Measurements from ENCODE around the gene IL17C.
A peak's percentile ranks its signal among the peaks of the same experiment; 100 is the strongest.

The IL17C gene

DNA sequence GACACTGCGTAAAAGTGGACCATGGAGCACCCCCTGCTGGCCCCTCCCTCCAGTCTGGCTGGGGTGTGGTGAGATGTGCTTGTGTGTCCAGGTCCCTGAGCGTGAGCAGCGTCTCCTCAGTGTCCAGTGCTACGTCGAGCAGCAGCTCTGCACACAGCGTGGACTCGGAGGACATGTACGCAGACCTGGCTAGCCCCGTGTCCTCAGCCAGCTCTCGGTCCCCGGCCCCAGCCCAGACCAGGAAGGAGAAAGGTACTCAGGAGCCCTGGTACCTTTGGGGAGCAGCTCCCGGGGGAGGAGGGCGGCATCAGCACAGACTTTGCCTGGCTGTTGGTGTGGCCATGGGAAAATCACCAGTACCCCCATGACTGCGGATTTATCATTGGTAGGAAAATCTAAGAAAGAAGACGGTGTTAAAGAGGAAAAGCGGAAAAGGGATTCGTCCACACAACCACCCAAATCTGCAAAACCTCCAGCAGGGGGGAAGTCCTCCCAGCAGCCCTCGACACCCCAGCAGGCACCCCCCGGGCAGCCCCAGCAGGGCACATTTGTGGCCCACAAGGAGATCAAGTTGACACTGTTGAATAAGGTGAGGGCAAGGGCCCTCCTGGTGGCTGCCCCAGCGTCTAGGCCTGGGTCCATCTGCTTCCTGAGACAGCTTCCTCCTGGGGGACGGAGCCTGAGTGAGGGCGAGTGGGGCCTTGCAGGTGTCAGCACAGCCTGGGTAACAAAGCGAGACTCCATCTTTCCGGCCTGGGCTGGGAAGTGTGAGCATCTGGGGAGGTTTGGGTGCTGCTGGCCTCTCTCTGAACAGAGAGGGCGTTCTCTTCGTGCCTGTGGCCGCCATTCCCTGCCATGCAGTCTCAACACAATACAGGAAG is 10.6 kb upstream of the IL17C start:
- no peak for DNase-seq (ENCODE audit: low spot score)

DNA sequence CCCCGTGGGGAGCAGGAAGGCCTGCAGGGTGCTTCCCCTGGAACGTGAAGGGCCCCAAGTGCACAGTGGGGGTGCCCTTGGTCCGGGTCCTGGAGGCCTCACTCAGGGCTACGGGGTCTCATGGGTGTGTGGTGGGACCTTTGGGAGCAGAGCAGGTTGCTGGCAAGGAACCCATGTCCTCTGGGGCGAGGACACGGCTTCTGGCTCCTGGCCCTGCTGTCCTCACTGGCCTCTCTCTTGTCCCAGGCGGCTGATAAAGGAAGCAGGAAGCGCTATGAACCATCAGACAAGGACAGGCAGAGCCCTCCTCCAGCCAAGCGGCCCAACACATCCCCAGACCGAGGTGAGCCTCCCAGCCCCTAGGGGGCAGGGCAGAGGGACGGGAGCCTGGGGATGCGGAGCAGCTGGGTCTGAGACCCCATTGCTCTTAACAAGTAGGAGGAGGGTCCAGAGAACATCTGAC is 9.8 kb upstream of the IL17C start:
- DNase-seq (ENCODE audit: low spot score), result peak; percentile 97

- DNase-seq (ENCODE audit: low spot score), result no peak
Measured at GRCh38 chr16:88629835-88630234, 8.5 kb upstream of the IL17C start.

DNA sequence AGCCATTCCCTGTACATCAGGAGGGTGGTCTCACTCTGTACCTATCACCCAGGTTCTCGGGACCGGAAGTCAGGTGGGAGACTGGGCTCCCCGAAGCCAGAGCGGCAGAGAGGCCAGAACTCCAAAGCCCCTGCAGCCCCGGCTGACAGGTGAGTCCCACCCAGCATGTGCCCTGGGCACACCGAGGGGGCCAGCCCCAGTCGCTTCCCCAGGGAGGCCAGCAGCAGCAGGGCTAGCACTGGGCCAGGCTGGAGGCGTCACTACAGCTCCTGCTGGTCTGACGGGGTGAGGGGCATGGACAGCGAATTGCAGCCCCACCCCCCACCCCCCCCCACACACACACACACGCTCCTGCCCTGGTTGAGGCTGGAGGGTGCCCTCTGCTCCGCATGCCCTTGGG is 7.9 kb upstream of the IL17C start:
- DNase-seq (ENCODE audit: low spot score), result no peak

- DNase-seq (ENCODE audit: low spot score), result no peak
Measured at GRCh38 chr16:88630941-88631340, 7.4 kb upstream of the IL17C start.

GRCh38 chr16:88631384-88631783 is 7.0 kb upstream of the IL17C start:
- no peak for DNase-seq (ENCODE audit: low spot score)

GRCh38 chr16:88631920-88632586 is 6.3 kb upstream of the IL17C start:
- no peak for DNase-seq (ENCODE audit: low spot score)

DNA sequence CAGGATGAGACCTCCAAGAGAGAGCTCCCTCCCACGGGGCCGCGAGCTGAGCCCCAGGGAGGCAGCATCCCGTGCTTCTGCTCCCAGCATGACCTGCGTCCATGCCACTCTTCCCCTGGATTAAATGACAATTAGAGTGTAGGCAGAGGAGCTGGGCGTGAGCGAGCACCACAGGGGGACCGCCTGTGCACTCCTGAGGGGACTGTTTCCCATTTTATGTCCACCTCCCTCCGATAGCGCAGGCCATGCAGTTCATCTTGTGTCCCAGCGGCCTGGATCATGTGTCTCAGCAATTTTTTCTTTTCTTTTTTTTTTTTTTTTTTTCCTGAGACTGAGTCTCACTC is 5.8 kb upstream of the IL17C start:
- no peak for DNase-seq (ENCODE audit: low spot score)

DNA sequence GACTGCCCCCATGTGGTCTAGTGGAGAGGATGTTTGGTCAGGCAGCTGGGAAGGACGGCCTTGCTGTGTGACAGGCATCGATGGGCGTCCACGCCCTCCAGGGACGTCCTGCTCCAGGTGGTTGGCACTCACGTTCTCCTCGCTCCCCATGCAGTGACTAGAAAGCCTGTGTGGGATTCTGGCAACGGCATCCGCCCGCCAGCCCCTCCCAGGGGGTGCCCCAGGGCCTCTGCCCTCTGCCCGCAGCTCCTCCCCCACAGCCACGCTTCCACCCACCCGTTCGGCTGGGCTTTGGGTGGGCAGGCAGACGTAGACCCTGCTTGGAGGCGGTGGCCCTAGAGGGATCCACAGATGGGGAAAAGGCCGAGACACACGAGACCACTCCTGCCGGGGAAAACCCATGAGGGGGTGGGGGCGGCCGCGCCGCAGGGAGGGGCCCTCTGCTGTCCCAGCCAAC is 4.7 kb upstream of the IL17C start:
- peak; percentile 90 for DNase-seq (ENCODE audit: low spot score)

GRCh38 chr16:88634141-88634993 is 4.0 kb upstream of the IL17C start:
- DNase-seq (ENCODE audit: low spot score), result no peak

DNA sequence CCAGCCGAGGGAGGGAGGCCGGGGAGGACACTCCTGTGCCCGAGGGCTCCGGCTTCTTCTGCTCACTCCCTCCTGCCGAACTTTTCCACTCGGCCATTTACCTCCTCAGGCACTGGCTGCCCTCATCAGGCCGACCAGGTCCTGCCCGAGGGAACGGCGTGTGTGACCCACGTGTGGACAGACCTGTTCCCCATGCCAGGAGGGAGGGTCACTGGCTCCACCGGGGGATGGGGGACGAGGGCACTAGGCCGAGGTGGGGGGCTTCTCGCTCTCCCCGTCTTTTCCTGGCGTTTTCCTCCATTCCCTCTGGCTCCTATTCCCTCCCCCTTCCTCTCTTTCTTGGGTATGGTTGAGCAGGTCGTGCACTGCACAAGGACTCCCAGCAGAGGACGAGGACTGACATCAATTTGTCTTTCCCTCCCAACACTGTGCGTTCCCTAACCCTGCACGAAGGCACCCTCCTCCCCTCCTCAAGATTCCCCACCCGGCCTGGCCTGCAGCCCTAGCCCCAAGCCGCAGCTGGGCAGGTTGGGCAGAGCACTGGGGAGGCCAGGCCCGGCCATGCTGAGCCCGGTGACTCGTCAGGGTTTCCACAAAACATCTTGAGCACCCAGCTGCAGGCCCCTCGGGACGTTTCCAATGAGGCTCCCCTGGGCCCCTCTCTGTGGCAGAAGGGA is 3.2 kb upstream of the IL17C start:
- DNase-seq (ENCODE audit: low spot score), result no peak

DNA sequence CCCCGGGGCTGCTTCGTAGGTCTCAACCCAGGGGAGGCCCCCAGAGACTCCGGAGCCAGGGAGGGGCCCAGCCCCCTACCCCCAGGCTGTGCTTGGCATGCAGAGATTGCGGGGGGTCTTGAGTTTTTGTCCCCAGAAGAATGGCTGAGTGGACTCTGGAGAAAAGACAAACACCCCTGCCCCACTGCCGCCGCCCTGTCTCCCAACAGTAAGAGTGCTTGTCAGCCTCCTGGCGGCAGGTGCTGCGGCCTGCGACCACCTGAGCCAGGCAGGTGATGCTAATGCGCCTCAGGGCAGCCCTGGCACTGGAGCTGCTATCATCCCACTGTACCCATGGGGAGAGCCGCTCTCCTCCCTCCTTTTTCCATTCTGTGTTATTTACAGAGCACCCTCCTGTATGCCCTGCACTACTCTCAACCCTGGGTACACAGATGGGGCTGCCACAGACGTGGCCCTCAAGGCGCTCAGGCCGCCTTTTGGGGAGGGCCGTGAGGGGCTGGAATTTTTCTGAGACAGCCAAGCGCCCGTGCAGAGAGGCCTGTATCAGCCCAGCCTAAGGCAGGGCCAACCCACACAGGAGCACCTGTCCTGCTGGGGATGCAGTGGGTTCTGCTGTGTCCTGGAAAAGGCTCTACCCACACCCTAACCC is 2.6 kb upstream of the IL17C start:
- DNase-seq (ENCODE audit: low spot score), result no peak

GRCh38 chr16:88636488-88637265 is 1.7 kb upstream of the IL17C start:
- DNase-seq (ENCODE audit: low spot score), result no peak

DNA sequence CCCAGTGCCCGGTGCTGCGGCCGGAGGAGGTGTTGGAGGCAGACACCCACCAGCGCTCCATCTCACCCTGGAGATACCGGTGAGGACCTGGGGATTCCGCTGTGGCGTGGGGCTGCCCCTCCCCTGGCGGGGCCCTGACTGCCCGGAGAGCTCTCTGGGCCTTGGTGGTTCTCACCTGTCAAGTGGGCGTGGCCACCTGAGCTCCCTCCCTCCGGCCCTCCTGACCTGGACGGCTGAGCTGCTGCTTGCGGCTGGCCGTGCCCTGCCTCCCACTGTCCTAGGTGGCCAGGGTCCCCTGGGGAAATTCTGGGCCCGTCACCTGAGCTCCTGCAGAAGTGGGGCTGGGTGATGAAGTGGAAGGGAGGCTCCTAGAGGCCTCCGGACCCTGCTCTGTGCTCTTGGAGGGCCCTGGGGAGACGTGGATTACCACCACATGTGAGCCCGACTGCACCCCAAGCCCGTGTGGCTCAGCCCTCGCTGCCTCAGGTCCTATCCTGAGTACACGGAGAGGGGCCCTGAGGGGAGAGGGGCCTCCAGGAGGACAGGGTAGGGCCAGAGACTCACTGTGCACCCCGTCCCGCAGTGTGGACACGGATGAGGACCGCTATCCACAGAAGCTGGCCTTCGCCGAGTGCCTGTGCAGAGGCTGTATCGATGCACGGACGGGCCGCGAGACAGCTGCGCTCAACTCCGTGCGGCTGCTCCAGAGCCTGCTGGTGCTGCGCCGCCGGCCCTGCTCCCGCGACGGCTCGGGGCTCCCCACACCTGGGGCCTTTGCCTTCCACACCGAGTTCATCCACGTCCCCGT is 1.1 kb downstream of the IL17C start:
- peak; percentile 45 for DNase-seq (ENCODE audit: low spot score)

DNA sequence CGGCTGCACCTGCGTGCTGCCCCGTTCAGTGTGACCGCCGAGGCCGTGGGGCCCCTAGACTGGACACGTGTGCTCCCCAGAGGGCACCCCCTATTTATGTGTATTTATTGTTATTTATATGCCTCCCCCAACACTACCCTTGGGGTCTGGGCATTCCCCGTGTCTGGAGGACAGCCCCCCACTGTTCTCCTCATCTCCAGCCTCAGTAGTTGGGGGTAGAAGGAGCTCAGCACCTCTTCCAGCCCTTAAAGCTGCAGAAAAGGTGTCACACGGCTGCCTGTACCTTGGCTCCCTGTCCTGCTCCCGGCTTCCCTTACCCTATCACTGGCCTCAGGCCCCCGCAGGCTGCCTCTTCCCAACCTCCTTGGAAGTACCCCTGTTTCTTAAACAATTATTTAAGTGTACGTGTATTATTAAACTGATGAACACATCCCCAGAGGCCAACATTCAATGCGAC is 1.7 kb downstream of the IL17C start:
- no peak for DNase-seq (ENCODE audit: low spot score)

GRCh38 chr16:88640498-88641247 is 2.3 kb downstream of the IL17C start:
- DNase-seq (ENCODE audit: low spot score), result no peak

DNA sequence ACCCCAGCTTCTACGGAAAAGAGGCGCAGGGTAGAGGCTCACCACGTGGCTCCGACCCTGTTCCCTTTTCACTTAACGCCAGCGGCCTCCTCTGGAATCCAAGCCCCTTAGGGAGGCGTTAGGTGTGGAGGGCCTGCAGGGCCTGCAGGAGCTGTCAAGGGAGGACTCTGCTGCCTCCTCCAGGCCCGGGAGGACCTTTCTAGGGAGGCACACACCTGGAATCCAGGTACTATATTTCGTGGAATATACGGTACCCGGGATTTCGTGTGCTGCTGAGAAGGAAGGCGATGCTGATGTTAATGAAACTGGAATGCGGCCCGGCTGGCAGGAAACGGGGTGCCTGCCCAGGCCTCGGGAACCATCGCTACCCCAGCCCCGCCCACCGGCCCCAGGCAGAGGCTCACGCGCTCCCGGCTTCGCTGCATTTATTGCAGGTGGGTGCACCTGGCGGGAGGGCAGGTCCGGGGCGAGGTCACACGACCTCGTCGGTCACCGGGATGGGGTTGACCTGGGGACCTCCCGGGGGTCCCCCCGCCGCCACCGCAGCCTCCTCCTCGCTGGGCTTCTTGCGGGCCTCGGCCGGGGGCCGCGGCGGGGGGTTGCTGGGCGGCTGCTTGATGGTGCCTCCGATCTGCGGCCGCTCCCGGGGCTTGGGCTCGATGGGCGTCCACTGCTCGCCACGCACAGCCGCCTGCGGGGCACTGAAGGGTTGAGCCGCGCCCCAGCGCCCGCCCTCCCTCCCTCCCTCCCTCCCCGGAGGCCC is 4.7 kb downstream of the IL17C start:
- no peak for DNase-seq (ENCODE audit: low spot score)

DNA sequence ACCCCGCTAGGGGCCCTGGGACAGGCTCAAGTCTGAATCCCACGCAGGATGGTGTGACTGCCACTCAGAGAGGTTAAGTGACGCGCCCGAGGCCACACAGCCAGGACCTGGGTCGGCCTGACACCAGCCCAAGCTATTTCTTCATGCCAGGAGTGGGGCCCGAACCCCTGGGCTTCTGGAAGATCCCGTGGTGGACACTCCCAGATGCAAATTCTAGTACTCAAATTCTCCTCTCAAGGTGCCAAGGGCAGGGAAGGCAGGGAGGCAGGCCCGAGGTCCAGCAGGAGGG is 5.2 kb downstream of the IL17C start:
- DNase-seq (ENCODE audit: low spot score), result no peak

Data from HuH-7 (cell line).